Astrocyte (in vitro differentiated cells and primary cell): ENCODE results near the gene RBM44. TPM values are rescaled to one million over a fixed set of nuclear protein-coding genes. Genes with fewer than 3 reads are reported as not detected.
A peak's percentile ranks its signal among the peaks of the same experiment; 100 is the strongest.

ENCODE experiments used
- DNase-seq: peaks from one replicate; pipeline ENCODE4 v3.0.0-alpha.2; 2010; ENCODE audit warnings: low read depth
- FAIRE-seq: peaks from 2 replicates; lab custom pipeline; 2011; peaks lifted over from hg19 to GRCh38; lab: Jason Lieb, UNC
- H2AFZ ChIP-seq: 2 replicates; pipeline ENCODE4 v1.6.0; 2012; ENCODE audit warnings: low read depth, low read length, inconsistent platforms
- H3K27ac ChIP-seq: 2 replicates; pipeline ENCODE4 v1.5.1; 2011; ENCODE audit warnings: low read depth, low read length, inconsistent platforms
- H3K27me3 ChIP-seq: 2 replicates; pipeline ENCODE4 v1.6.0; 2011; ENCODE audit warnings: low read length, inconsistent platforms; ENCODE audit not compliant: insufficient read depth
- H3K36me3 ChIP-seq: 2 replicates; pipeline ENCODE4 v1.5.1; 2011; ENCODE audit warnings: low read length, inconsistent platforms; ENCODE audit not compliant: insufficient read depth
- H3K4me1 ChIP-seq: 2 replicates; pipeline ENCODE4 v1.5.1; 2011; ENCODE audit warnings: low read length, inconsistent platforms; ENCODE audit not compliant: insufficient read depth
- H3K4me2 ChIP-seq: 2 replicates; pipeline ENCODE4 v1.6.0; 2012; ENCODE audit warnings: low read length, inconsistent platforms
- H3K4me3 ChIP-seq: 2 replicates; pipeline ENCODE4 v1.5.1; 2011; ENCODE audit warnings: low read depth, mild to moderate bottlenecking, low read length, inconsistent platforms; ENCODE audit not compliant: insufficient read depth
- H3K79me2 ChIP-seq: 2 replicates; pipeline ENCODE4 v1.6.0; 2012; ENCODE audit warnings: mild to moderate bottlenecking, low read length, inconsistent platforms; ENCODE audit not compliant: insufficient read depth
- H3K9ac ChIP-seq: 2 replicates; pipeline ENCODE4 v1.6.0; 2012; ENCODE audit warnings: mild to moderate bottlenecking, low read length, inconsistent platforms
- H3K9me3 ChIP-seq: 2 replicates; pipeline ENCODE4 v1.5.1; 2012; ENCODE audit warnings: low read depth, mild to moderate bottlenecking, low read length, inconsistent platforms; ENCODE audit not compliant: insufficient read depth
- H4K20me1 ChIP-seq: 2 replicates; pipeline ENCODE4 v1.6.0; 2012; ENCODE audit warnings: low read length, inconsistent platforms; ENCODE audit not compliant: insufficient read depth
- H3K27ac Mint-ChIP-seq: one replicate; pipeline ENCODE4 v1.8.0; 2021; ENCODE audit warnings: mild to moderate bottlenecking, mixed read lengths; ENCODE audit not compliant: unreplicated experiment
- H3K27me3 Mint-ChIP-seq: one replicate; pipeline ENCODE4 v1.8.0; 2021; ENCODE audit warnings: low read depth, mixed read lengths; ENCODE audit not compliant: unreplicated experiment
- H3K36me3 Mint-ChIP-seq: one replicate; pipeline ENCODE4 v1.8.0; 2021; ENCODE audit warnings: low read depth, mixed read lengths; ENCODE audit not compliant: unreplicated experiment
- H3K4me1 Mint-ChIP-seq: one replicate; pipeline ENCODE4 v1.8.0; 2021; ENCODE audit warnings: low read depth, mixed read lengths; ENCODE audit not compliant: unreplicated experiment
- H3K4me3 Mint-ChIP-seq: one replicate; pipeline ENCODE4 v1.8.0; 2021; ENCODE audit warnings: mild to moderate bottlenecking, moderate library complexity, mixed read lengths; ENCODE audit not compliant: unreplicated experiment
- H3K9me3 Mint-ChIP-seq: one replicate; pipeline ENCODE4 v1.8.0; 2021; ENCODE audit warnings: mild to moderate bottlenecking, mixed read lengths; ENCODE audit not compliant: unreplicated experiment
- EZH2 ChIP-seq: IDR thresholded peaks from 2 replicates; pipeline ENCODE4 v1.6.1; 2012; ENCODE audit warnings: mild to moderate bottlenecking, low read length, inconsistent platforms; ENCODE audit not compliant: insufficient read depth
- total RNA-seq: library from RNA; stranded (reverse); gene quantifications from 2 replicates; pipeline ENCODE4 v1.2.1, GENCODE V29; 2021
- TF ChIP-seq, protein P1 (sequence below): IDR thresholded peaks from 2 replicates; pipeline ENCODE4 v1.5.1; 2011; ENCODE audit warnings: low read depth, mild to moderate bottlenecking, inconsistent platforms, low read length, moderate library complexity; ENCODE audit not compliant: insufficient read depth

RBM44 gene
- total RNA-seq, 1 donor from 2014 or later, result 0.32 TPM

DNA sequence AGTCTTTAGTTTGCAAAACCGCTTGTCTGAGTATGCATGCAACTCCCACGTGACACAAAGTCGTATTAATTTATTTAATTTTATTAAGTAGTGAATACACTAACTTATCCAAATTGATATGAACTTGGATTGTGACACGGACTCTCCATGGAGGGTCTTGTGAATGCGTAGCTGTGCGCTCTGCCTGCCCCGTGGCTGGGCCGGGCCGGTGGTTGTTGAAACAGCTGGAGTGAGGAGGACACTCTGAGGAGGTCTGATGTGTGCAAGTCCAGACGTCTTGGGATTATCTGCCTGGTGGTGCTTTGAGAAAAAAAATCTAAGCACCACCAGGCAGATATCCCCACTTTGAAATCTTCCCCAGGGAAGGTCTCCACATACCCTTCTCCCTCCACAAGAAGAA, 41.0 kb upstream of the RBM44 start:
- no peak for FAIRE-seq
- DNase-seq, result no peak
- H3K4me3 ChIP-seq, result no peak overlapping the region
- no peak overlapping the region for H3K4me3 Mint-ChIP-seq
- H3K79me2 ChIP-seq, result peaks cover 4% of the 10 kb centered on the region
- H3K9ac ChIP-seq, result no peak overlapping the region
- peaks cover 5% of the 10 kb centered on the region for H3K4me1 ChIP-seq
- peaks cover 11% of the 10 kb centered on the region for H3K4me1 Mint-ChIP-seq
- H3K4me2 ChIP-seq, result no peak overlapping the region
- H2AFZ ChIP-seq, result no peak overlapping the region
- H3K27ac Mint-ChIP-seq, result no peak overlapping the region
- no peaks in the 10 kb centered on the region for H3K9me3 Mint-ChIP-seq
- peaks cover 13% of the 10 kb centered on the region for H4K20me1 ChIP-seq
- no peaks in the 10 kb centered on the region for H3K27me3 ChIP-seq
- peaks cover 35% of the 10 kb centered on the region for H3K36me3 ChIP-seq
- H3K9me3 ChIP-seq, result no peaks in the 10 kb centered on the region
- no peak overlapping the region for H3K27ac ChIP-seq
- TF ChIP-seq, protein P1, sequence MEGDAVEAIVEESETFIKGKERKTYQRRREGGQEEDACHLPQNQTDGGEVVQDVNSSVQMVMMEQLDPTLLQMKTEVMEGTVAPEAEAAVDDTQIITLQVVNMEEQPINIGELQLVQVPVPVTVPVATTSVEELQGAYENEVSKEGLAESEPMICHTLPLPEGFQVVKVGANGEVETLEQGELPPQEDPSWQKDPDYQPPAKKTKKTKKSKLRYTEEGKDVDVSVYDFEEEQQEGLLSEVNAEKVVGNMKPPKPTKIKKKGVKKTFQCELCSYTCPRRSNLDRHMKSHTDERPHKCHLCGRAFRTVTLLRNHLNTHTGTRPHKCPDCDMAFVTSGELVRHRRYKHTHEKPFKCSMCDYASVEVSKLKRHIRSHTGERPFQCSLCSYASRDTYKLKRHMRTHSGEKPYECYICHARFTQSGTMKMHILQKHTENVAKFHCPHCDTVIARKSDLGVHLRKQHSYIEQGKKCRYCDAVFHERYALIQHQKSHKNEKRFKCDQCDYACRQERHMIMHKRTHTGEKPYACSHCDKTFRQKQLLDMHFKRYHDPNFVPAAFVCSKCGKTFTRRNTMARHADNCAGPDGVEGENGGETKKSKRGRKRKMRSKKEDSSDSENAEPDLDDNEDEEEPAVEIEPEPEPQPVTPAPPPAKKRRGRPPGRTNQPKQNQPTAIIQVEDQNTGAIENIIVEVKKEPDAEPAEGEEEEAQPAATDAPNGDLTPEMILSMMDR, result no peak
- no peak for TF ChIP-seq EZH2
- H3K36me3 Mint-ChIP-seq, result peaks cover 46% of the 10 kb centered on the region
- no peaks in the 10 kb centered on the region for H3K27me3 Mint-ChIP-seq

- Histone ChIP-seq H3K4me2 (no peak overlapping the region), H3K9ac (no peak overlapping the region), H3K36me3 (peaks cover 35% of the 10 kb centered on the region), H3K4me1 (peaks cover 5% of the 10 kb centered on the region), H3K27ac (no peak overlapping the region), H2AFZ (no peak overlapping the region), H4K20me1 (peaks cover 12% of the 10 kb centered on the region), H3K79me2 (peaks cover 2% of the 10 kb centered on the region), H3K27me3 (no peaks in the 10 kb centered on the region), H3K9me3 (no peaks in the 10 kb centered on the region), H3K4me3 (no peak overlapping the region)
- no peaks in the 10 kb centered on the region for H3K27me3 Mint-ChIP-seq
- H3K4me1 Mint-ChIP-seq, result peaks cover 11% of the 10 kb centered on the region
- TF ChIP-seq, protein P1, result no peak
- TF ChIP-seq EZH2, result no peak
- no peak overlapping the region for H3K4me3 Mint-ChIP-seq
- DNase-seq (no peak), FAIRE-seq (no peak)
- peaks cover 49% of the 10 kb centered on the region for H3K36me3 Mint-ChIP-seq
- no peaks in the 10 kb centered on the region for H3K9me3 Mint-ChIP-seq
- peak overlapping the region; percentile 26 for H3K27ac Mint-ChIP-seq
Measured at GRCh38 chr2:237758185-237758584, 40.4 kb upstream of the RBM44 start.

- peaks cover 33% of the 10 kb centered on the region for H3K36me3 ChIP-seq
- no peak overlapping the region for H3K27ac ChIP-seq
- no peak overlapping the region for H3K4me2 ChIP-seq
- no peaks in the 10 kb centered on the region for H3K9me3 ChIP-seq
- H3K9ac ChIP-seq, result no peak overlapping the region
- FAIRE-seq, result no peak
- H3K4me1 Mint-ChIP-seq, result peaks cover 10% of the 10 kb centered on the region
- DNase-seq, result no peak
- H3K4me3 ChIP-seq, result no peak overlapping the region
- peaks cover 12% of the 10 kb centered on the region for H4K20me1 ChIP-seq
- no peaks in the 10 kb centered on the region for H3K9me3 Mint-ChIP-seq
- no peaks in the 10 kb centered on the region for H3K27me3 Mint-ChIP-seq
- H3K27ac Mint-ChIP-seq, result no peak overlapping the region
- peaks cover 55% of the 10 kb centered on the region for H3K36me3 Mint-ChIP-seq
- peaks cover 5% of the 10 kb centered on the region for H3K4me1 ChIP-seq
- no peak overlapping the region for H2AFZ ChIP-seq
- H3K4me3 Mint-ChIP-seq, result no peak overlapping the region
- no peaks in the 10 kb centered on the region for H3K79me2 ChIP-seq
- no peaks in the 10 kb centered on the region for H3K27me3 ChIP-seq
- TF ChIP-seq, protein P1, result no peak
- no peak for TF ChIP-seq EZH2
Measured at GRCh38 chr2:237759176-237759575, 39.4 kb upstream of the RBM44 start.
